ENCODE measurements around the gene NSG1. TPM values are rescaled to one million over a fixed set of nuclear protein-coding genes. Genes with fewer than 3 reads are reported as not detected.

NSG1 gene
- total and polyA plus RNA-seq, 2 of the 13 experiments (the other 11 are each of a cell fraction or from before 2014, with no cell fraction given) = not detected

- TF ChIP-seq EP300 (IDR thresholded peaks at IDR 0.05; ENCODE audit: low read depth in 2 of 2, low read length in 2 of 2) = no peak
- TF ChIP-seq EP300 (CRISPR knock-in tag; IDR thresholded peaks at IDR 0.05; ENCODE audit: borderline replicate concordance) = no peak
- no peak for TF ChIP-seq ZBTB21 (CRISPR knock-in tag; IDR thresholded peaks at IDR 0.05)
- no peak for TF ChIP-seq ZNF557 (CRISPR knock-in tag; IDR thresholded peaks at IDR 0.05)
- no peak for TF ChIP-seq ZBTB37 (CRISPR knock-in tag; IDR thresholded peaks at IDR 0.05)
- no peak for TF ChIP-seq ZNF782 (CRISPR knock-in tag; IDR thresholded peaks at IDR 0.05; ENCODE audit: borderline replicate concordance)
Measured at GRCh38 chr4:4341861-4342650, 44.8 kb upstream of the NSG1 start (continued).

DNA sequence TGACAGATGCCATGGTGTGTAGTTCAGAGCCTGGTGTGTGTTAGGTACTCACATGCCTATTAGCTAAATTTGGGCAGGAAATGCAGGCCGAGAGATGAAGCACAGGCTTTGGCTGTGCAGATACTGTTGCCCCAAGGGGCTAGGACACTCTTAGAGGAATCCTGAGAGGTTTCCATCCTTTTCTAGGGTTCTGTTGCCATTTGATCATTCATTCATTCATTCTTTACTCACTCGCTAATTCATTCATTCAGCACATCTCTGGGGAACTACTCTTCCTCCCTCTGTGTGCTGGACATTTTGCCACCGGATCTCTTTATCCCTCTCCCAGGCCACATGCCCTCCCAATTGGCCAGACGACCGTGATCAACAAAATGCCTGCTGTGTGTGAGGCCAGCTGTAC is 43.9 kb upstream of the NSG1 start:
- no peak overlapping the region for H3K27ac ChIP-seq (ENCODE audit: extremely low read length, insufficient read depth, low read length)
- no peak for FAIRE-seq
- H2AFZ ChIP-seq (ENCODE audit: low read length) = no peak overlapping the region
- no peaks in the 10 kb centered on the region for H3K9me3 ChIP-seq (ENCODE audit: low read length)
- H3K27me3 ChIP-seq (ENCODE audit: control insufficient read depth in 1 of 2, insufficient read depth in 2 of 2, low read length in 2 of 2) = peaks cover 0 to 3% of the 10 kb centered on the region in 2 experiments; a peak in 2 of 5 replicates
- no peak for ATAC-seq
- H4K20me1 ChIP-seq (ENCODE audit: insufficient read depth, low read length) = no peaks in the 10 kb centered on the region
- H3K4me1 ChIP-seq (ENCODE audit: insufficient read depth, low read length) = peaks cover 18% of the 10 kb centered on the region
- DNase-seq (ENCODE audit: low spot score) = no peak
- intact Hi-C loops (cut with micrococcal nuclease; ENCODE audit: unreplicated experiment) (no loop called here), in situ Hi-C loops (cut with HindIII; ENCODE audit: extremely low pct_ligation_motif_present, low pct_unique_long_range_greater_than_20kb) (no loop called here)
- no peak overlapping the region for H3K9ac ChIP-seq (ENCODE audit: insufficient read depth, low read depth, low read length)
- ChIA-PET CTCF (ENCODE audit: low intra/inter-chr PET ratio, low total read pairs) (no interaction called here), POLR2A (no interaction called here)
- no peak overlapping the region for H3K4me3 ChIP-seq (replicated peaks in 1 of 3; ENCODE audit: insufficient read depth in 1 of 3, low read depth in 2 of 3, low read length in 3 of 3)
- H3K4me2 ChIP-seq (ENCODE audit: low read depth, low read length) = no peak overlapping the region
- BruUV-seq (replicated peaks) = no TSS peak
- no peaks in the 10 kb centered on the region for H3K36me3 ChIP-seq (replicated peaks in 1 of 2; ENCODE audit: control insufficient read depth in 1 of 2, insufficient read depth in 2 of 2, low read length in 2 of 2)
- 50% methylated on average over 5 of the region's 5 CpGs for WGBS (ENCODE audit: low lambda C conversion rate)
- H3K79me2 ChIP-seq (ENCODE audit: insufficient read depth, low read length) = no peaks in the 10 kb centered on the region
- TF ChIP-seq FOXA3 (CRISPR knock-in tag; IDR thresholded peaks at IDR 0.05) (no peak), ZSCAN25 (CRISPR knock-in tag; IDR thresholded peaks at IDR 0.05) (no peak), PAF1 (CRISPR knock-in tag; IDR thresholded peaks at IDR 0.05) (no peak), HES4 (CRISPR knock-in tag; IDR thresholded peaks at IDR 0.05; ENCODE audit: borderline replicate concordance) (no peak), NKX3-1 (CRISPR knock-in tag; IDR thresholded peaks at IDR 0.05) (no peak), RFXANK (CRISPR knock-in tag; IDR thresholded peaks at IDR 0.05) (no peak), IKZF4 (CRISPR knock-in tag; IDR thresholded peaks at IDR 0.05; ENCODE audit: borderline replicate concordance, low read depth, not compliant biosample characterization) (no peak), HOXA3 (CRISPR knock-in tag; IDR thresholded peaks at IDR 0.05) (no peak), ATF3 (CRISPR knock-in tag; IDR thresholded peaks at IDR 0.05) (no peak), ZC3H4 (CRISPR knock-in tag; IDR thresholded peaks at IDR 0.05; ENCODE audit: borderline replicate concordance) (no peak), ERF (CRISPR knock-in tag; IDR thresholded peaks at IDR 0.05) (no peak), ZNF777 (CRISPR knock-in tag; IDR thresholded peaks at IDR 0.05) (no peak)
- TF ChIP-seq, protein P1, sequence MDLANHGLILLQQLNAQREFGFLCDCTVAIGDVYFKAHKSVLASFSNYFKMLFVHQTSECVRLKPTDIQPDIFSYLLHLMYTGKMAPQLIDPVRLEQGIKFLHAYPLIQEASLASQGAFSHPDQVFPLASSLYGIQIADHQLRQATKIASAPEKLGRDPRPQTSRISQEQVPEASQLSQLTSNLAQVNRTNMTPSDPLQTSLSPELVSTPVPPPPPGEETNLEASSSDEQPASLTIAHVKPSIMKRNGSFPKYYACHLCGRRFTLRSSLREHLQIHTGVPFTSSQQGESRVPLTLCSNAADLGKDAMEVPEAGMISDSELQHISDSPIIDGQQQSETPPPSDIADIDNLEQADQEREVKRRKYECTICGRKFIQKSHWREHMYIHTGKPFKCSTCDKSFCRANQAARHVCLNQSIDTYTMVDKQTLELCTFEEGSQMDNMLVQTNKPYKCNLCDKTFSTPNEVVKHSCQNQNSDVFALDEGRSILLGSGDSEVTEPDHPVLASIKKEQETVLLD (CRISPR knock-in tag; IDR thresholded peaks at IDR 0.05; ENCODE audit: low read depth) = no peak

All from HepG2 (cell line).